ENCODE measurements around the gene ARL8A.

Gene ARL8A

DNA sequence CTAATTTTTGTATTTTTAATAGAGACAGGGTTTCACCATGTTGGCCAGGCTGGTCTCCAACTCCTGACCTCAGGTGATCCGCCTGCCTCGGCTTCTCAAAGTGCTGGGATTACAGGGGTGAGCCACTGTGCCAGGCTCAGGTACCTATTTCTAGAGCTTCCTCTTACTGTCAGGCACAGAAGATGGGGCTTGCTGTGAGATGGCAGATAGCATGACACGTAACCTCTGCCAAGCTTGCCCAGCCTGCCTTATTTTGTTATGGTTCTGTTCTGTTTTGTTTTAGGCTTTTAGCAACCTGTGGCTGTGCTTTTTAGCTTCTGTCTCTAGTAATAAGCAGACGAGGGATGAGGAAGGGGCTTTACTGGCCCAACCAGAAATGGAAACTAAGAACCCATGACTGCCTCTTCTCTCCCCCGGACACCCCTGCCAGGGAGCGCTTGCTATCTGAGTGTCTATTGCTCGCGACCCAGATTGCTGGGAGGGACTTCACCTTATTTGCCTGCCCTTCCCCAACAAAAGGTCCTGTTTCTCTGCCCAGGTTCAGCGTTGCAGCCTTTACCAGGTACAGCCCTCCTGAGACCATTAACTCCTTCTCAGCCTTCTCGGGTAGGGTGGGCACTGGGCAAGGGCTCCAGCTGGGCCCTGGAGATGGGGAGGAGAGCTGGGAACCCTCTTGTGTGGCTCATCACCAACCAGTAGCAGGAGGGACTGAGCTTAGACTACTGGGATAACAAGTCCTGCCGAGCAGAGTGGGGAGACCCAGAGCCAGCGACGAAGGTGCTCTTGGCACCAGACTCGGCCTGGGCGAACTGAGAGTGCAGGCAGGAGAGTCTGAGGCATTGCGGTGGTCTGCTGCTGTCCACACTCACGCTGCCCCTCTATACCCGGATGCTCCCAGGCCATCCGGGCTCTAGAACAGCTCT lies 35.6 kb upstream of the ARL8A start:
- no peak overlapping the region for H3K27ac ChIP-seq
- TF ChIP-seq, protein P1, sequence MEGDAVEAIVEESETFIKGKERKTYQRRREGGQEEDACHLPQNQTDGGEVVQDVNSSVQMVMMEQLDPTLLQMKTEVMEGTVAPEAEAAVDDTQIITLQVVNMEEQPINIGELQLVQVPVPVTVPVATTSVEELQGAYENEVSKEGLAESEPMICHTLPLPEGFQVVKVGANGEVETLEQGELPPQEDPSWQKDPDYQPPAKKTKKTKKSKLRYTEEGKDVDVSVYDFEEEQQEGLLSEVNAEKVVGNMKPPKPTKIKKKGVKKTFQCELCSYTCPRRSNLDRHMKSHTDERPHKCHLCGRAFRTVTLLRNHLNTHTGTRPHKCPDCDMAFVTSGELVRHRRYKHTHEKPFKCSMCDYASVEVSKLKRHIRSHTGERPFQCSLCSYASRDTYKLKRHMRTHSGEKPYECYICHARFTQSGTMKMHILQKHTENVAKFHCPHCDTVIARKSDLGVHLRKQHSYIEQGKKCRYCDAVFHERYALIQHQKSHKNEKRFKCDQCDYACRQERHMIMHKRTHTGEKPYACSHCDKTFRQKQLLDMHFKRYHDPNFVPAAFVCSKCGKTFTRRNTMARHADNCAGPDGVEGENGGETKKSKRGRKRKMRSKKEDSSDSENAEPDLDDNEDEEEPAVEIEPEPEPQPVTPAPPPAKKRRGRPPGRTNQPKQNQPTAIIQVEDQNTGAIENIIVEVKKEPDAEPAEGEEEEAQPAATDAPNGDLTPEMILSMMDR (conservative IDR thresholded peaks at IDR 0.05): no peak

GRCh38 chr1:202176949-202177927 lies 32.7 kb upstream of the ARL8A start:
- TF ChIP-seq, protein P1 (conservative IDR thresholded peaks at IDR 0.05): no peak
- H3K27ac ChIP-seq: no peak overlapping the region

GRCh38 chr1:202173993-202174392 lies 29.5 kb upstream of the ARL8A start:
- no peak overlapping the region for H3K27ac ChIP-seq
- TF ChIP-seq, protein P1 (conservative IDR thresholded peaks at IDR 0.05): no peak

- TF ChIP-seq, protein P1 (conservative IDR thresholded peaks at IDR 0.05): no peak
- no peak overlapping the region for H3K27ac ChIP-seq
Measured at GRCh38 chr1:202172015-202172355, 27.4 kb upstream of the ARL8A start.

DNA sequence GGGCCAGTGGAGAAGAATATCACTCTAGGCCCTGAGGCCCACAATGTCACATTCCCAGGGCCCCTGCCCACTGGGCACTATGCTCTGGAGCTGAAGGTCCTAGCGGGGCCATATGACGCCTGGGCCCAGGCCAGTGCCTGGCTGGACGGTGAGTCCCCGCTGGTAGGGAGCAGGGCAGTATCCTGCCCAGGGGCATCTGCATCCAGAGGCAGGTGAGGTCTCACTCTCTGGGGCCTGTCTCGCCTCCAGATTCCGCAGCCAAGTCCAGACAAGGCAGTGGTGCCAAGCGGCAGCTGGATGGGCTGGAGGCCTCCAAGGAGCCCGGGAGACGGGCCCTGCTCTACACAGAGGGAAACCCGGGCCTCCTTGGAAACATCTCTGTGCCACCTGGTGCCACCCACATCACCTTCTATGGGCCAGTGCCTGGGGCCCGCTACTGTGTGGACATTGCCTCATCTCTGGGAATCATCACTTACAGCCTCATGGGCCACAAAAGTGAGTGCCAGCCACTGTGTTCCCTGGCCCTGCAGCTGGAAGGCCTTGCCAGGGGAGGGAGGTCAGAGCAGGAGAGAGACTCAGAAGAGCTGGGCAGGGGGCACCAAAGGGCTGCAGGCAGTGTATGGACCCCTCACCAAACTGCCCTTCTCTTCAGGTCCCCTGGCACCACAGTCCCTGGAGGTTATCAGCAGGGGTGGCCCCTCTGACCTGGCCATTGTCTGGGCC lies 26.9 kb upstream of the ARL8A start:
- H3K27ac ChIP-seq: no peak overlapping the region
- TF ChIP-seq, protein P1 (conservative IDR thresholded peaks at IDR 0.05): no peak

DNA sequence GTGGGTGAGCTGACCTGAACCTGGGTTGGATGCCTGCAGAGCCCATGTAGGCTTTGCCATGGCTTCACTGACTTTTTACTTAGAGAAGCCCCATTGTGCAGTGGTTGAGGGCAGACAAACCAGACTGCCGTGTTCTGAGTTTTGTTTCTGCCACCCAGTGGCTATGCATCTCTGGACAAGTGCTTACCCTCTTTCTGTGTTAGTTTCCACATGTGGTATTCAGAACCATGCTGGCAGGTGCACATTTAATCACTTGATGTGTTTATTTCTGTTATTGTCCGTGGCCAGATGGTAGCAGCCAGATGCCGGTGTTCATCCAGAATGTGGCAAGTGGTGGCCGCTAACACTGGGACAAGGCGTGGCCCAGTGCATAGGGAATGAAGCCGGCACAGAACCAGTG lies 26.2 kb upstream of the ARL8A start:
- H3K27ac ChIP-seq: no peak overlapping the region

More for the DNA sequence above, 26.2 kb upstream of the ARL8A start:
- TF ChIP-seq, protein P1 (conservative IDR thresholded peaks at IDR 0.05): no peak
